Thymus (tissue), 11 donors: ENCODE measurements around the gene GRK6. TPM values are rescaled to one million over a fixed set of nuclear protein-coding genes. Genes with fewer than 3 reads are reported as not detected.
A peak's percentile ranks its signal among the peaks of the same experiment; 100 is the strongest.

Experiments
- DNase-seq, 9 donors: peaks; one replicate each; pipeline ENCODE4 v3.0.0-alpha.2; 2013; ENCODE audit warnings: low spot score in 9 of 9, low read depth in 6 of 9, missing footprints in 1 of 9
- H3K27ac ChIP-seq, 2 donors: one replicate each; pipeline ENCODE4 v1.5.1; 2013; ENCODE audit warnings: control low read depth in 1 of 2, low read depth in 1 of 2, low read length in 1 of 2, mild to moderate bottlenecking in 1 of 2, moderate library complexity in 1 of 2
- H3K27me3 ChIP-seq, 2 donors: one replicate each; pipeline ENCODE4 v1.5.1; 2013; ENCODE audit warnings: low read length in 1 of 2; ENCODE audit not compliant: control insufficient read depth in 2 of 2, insufficient read depth in 1 of 2
- H3K36me3 ChIP-seq, 2 donors: one replicate each; pipeline ENCODE4 v1.5.1; 2013; ENCODE audit warnings: low read length in 1 of 2, mild to moderate bottlenecking in 1 of 2, moderate library complexity in 1 of 2; ENCODE audit not compliant: control insufficient read depth in 2 of 2, insufficient read depth in 2 of 2
- H3K4me1 ChIP-seq, 2 donors: one replicate each; pipeline ENCODE4 v1.5.1; 2013; ENCODE audit warnings: low read length in 2 of 2; ENCODE audit not compliant: control insufficient read depth in 2 of 2, insufficient read depth in 2 of 2
- H3K4me3 ChIP-seq, 2 donors: one replicate each; pipeline ENCODE4 v1.5.1; 2013; ENCODE audit warnings: low read length in 2 of 2, control low read depth in 1 of 2, mild to moderate bottlenecking in 1 of 2
- H3K9me3 ChIP-seq, 2 donors: one replicate each; pipeline ENCODE4 v1.5.1; 2013; ENCODE audit warnings: low read length in 1 of 2, mild to moderate bottlenecking in 1 of 2; ENCODE audit not compliant: control insufficient read depth in 2 of 2, insufficient read depth in 1 of 2
- WGBS: extraction: QIAGEN DNeasy Blood & Tissue Kit; methylation state at CpG from one replicate; pipeline ENCODE4 v1.1.7; 2013; 5-methylcytosine and 5-hydroxymethylcytosine counted together
- polyA plus RNA-seq: library from polyadenylated mRNA; stranded (reverse); fragments of 200-250 nt; gene quantifications from one replicate; pipeline ENCODE4 v1.2.3, GENCODE V29; 2013
- total RNA-seq: library from RNA; stranded (reverse); fragments of 120-200 nt; gene quantifications from one replicate; pipeline ENCODE4 v1.2.4, GENCODE V29; 2013
- donor health status: healthy.

Gene GRK6
- total and polyA plus RNA-seq, 2 donors = 36.3 to 57.4 TPM

DNA sequence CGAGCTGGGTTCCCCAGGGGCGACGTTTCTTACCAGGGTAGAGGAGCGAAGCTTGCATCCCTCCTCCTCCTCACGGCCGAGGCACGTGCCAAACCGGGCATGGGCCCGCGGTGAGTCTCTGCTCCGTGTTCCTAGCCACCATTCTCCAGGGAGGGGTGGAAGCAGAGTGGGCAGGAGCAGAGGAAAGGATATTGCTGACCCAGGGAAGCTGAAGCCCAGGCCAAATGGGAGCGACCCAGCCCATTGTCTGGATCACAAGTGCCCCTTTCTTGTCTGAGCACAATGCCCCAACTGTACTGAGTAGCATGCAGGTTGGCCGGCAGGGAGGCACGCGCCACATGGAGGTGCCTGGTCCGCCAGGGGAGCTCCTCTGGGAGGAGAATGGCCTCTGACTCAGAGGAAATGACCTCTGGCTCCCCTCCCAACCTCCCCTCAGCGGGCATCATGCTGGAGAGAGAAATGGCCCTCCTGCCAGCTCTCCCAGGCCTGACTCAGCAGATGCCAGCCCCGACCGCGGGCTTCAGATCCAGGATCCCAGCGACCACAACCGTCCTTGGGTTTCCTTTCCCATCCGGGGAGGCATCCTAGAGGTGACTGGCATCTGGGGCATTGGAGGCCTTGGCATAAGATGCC lies 21.3 kb downstream of the GRK6 start:
- WGBS = 8% methylated on average over 23 of the region's 23 CpGs
- H3K27me3 ChIP-seq = peaks cover 19 to 45% of the 10 kb centered on the region in 2 donors
- H3K9me3 ChIP-seq = no peaks in the 10 kb centered on the region
- peaks cover 15 to 40% of the 10 kb centered on the region in 2 donors for H3K4me1 ChIP-seq
- peaks cover 9 to 11% of the 10 kb centered on the region in 2 donors for H3K36me3 ChIP-seq
- H3K4me3 ChIP-seq = peak overlapping the region in 1 of 2 donors; percentile 71
- no peak overlapping the region for H3K27ac ChIP-seq
- no peak for DNase-seq

DNA sequence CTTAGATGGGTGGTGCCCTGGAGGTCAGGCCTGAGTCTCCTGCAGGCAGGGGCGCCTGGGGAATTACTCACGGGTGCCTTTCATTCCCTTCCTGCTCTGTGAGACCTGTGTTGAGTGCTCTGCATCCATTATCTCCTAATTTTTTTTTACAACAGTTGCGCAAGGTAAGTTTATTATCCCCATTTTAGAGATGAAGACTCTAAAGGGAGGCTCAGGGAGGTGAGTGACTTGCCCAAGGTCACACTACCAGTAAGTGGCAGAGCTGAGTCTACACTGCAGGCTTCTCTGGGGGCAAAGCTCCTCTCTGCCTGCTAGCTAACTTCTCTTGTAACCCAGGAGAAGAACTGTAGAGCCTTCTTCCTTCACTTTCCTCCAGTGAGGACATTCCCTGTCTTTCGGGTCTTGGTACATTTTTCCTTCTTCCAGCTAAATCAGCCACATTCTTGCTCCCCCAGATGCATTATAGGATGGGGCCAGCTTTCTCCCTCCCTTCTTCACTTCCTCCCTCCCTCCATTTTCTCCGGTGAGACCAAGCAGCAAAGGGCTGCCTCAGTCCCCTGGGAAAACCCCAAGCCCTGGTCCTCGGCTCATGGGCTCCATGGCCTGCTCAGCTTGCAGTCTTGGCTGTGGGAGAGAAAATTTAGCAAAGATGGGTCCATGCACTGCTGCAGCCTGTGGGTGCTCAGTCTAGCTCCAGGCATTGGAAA lies 21.9 kb downstream of the GRK6 start:
- peaks cover 15 to 46% of the 10 kb centered on the region in 2 donors for H3K4me1 ChIP-seq
- no peak for DNase-seq
- peaks cover 19 to 50% of the 10 kb centered on the region in 2 donors for H3K27me3 ChIP-seq
- H3K9me3 ChIP-seq = no peaks in the 10 kb centered on the region
- WGBS = 88% methylated on average over 6 of the region's 6 CpGs
- no peak overlapping the region for H3K4me3 ChIP-seq
- no peak overlapping the region for H3K27ac ChIP-seq
- peaks cover 3 to 4% of the 10 kb centered on the region in 2 donors for H3K36me3 ChIP-seq

GRCh38 chr5:177449140-177450061 lies 22.9 kb downstream of the GRK6 start:
- no peaks in the 10 kb centered on the region for H3K9me3 ChIP-seq
- WGBS = 94% methylated on average over 18 of the region's 18 CpGs
- peaks cover 19 to 59% of the 10 kb centered on the region in 2 donors for H3K27me3 ChIP-seq
- DNase-seq = no peak
- H3K4me1 ChIP-seq = peaks cover 24 to 54% of the 10 kb centered on the region in 2 donors
- no peak overlapping the region for H3K4me3 ChIP-seq
- no peaks in the 10 kb centered on the region for H3K36me3 ChIP-seq
- H3K27ac ChIP-seq = no peak overlapping the region

DNA sequence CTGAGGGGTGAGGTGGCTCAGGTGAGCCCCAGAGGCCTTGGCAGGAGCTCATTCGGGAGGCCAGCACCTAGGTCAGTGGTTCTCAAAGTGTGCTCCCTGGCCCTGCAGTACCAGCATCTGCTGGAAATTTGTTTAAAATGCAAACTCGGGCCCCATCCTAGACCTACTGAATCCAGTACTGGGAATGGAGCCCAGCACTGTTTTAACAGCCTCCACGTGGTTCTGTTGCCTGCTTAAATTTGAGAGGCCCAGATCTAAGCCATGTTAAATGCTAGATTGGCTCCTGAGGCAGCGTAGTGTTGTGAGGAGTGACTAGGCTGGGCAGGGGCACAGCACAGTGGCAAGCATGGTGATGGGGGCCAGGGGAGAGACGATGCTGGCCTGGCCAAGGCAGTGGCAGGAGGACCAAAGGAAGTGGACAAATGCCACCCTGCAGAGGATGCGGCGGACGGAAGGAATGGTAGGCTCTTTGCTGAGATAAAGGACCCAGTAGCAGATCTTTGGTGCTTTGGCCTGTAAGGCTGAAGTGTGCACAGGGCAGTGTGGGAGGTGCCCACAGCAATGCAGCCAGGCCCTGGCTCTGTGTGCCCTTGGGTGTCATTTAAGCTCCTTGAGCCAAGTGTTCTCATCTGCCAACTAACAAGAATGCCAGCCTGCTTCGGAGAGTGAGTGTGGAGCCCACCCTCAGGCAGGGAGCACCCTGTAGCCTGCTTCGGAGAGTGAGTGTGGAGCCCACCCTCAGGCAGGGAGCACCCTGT lies 24.4 kb downstream of the GRK6 start:
- DNase-seq = no peak
- H3K36me3 ChIP-seq = no peaks in the 10 kb centered on the region
- whole genome bisulfite sequencing = 98% methylated on average over 10 of the region's 10 CpGs
- peaks cover 19 to 59% of the 10 kb centered on the region in 2 donors for H3K27me3 ChIP-seq
- no peak overlapping the region for H3K27ac ChIP-seq
- no peaks in the 10 kb centered on the region for H3K9me3 ChIP-seq
- no peak overlapping the region for H3K4me3 ChIP-seq
- peaks cover 18 to 45% of the 10 kb centered on the region in 2 donors for H3K4me1 ChIP-seq

- no peak for DNase-seq
- no peak overlapping the region for H3K27ac ChIP-seq
- no peak overlapping the region for H3K4me3 ChIP-seq
- H3K27me3 ChIP-seq = peaks cover 13 to 46% of the 10 kb centered on the region in 2 donors
- H3K4me1 ChIP-seq = peaks cover 10 to 42% of the 10 kb centered on the region in 2 donors
- peaks cover 7 to 13% of the 10 kb centered on the region in 2 donors for H3K36me3 ChIP-seq
- 93% methylated on average over 17 of the region's 17 CpGs for WGBS
- H3K9me3 ChIP-seq = no peaks in the 10 kb centered on the region
Observed at GRCh38 chr5:177452688-177453638, 26.5 kb downstream of the GRK6 start.

GRCh38 chr5:177453852-177454396 lies 27.4 kb downstream of the GRK6 start:
- peak in 2 of 9 donors; percentile 46 to 78 for DNase-seq
- 2% methylated on average over 31 of the region's 31 CpGs for WGBS
- peaks cover 8 to 34% of the 10 kb centered on the region in 2 donors for H3K4me1 ChIP-seq
- H3K27me3 ChIP-seq = peaks cover 4 to 37% of the 10 kb centered on the region in 2 donors
- H3K36me3 ChIP-seq = peaks cover 17 to 23% of the 10 kb centered on the region in 2 donors
- no peak overlapping the region for H3K27ac ChIP-seq
- peak overlapping the region; percentile 41 to 63 for H3K4me3 ChIP-seq
- no peaks in the 10 kb centered on the region for H3K9me3 ChIP-seq

GRCh38 chr5:177454397-177455035 lies 28.0 kb downstream of the GRK6 start:
- peak in 7 of 9 donors; percentile 81 to 93 (median 89) for DNase-seq
- peaks cover 8 to 34% of the 10 kb centered on the region in 2 donors for H3K4me1 ChIP-seq
- H3K36me3 ChIP-seq = peaks cover 22 to 28% of the 10 kb centered on the region in 2 donors
- H3K4me3 ChIP-seq = peak overlapping the region; percentile 42 to 63
- WGBS = under 1% methylated on average over 84 of the region's 84 CpGs
- H3K27ac ChIP-seq = peak overlapping the region; percentile 58 to 80
- H3K9me3 ChIP-seq = no peaks in the 10 kb centered on the region
- peaks cover 0 to 31% of the 10 kb centered on the region in 2 donors for H3K27me3 ChIP-seq
